Measurements from ENCODE around the gene FAM200A.
"Not testable (repeated sequence)": the region's sequence is repeated elsewhere in the genome, so short reads cannot be mapped to it uniquely, and the experiment has no call there.

Gene FAM200A

DNA sequence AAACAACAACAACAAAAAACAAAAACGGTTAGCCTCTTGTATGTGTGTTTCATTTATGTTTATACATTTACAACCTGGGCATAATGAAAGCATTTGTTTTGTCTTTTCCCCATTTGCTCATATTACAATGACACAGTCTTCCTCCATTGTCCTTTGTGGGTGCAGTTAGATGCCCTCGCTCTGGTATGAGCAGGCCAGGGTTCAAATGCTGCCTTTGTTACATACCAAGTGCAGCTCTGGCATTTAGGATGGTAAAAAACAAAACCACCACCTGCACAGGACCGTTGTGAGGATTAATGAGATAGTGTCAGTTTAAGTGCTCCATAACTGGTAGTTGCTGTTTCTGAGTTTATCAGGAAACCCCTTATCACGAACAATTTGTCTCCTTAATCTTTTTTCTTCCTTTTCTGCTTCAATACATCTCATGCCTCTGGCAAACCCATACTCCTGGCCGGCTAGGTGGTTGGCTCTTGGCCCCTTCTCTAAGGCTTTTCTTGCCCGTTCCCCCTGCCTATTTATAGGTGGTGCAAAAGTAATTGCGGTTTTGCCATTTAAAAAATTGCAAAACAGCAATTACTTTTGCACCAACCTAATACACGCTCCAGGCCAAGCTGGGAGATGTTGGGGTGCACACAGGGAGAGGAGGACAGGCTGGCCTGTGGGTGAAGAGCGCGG is 27.5 kb upstream of the FAM200A start:
- no peak overlapping the region for H3K27ac ChIP-seq (ENCODE audit: poor library complexity, severe bottlenecking)
- H3K4me3 ChIP-seq (ENCODE audit: severe bottlenecking): no peak overlapping the region
- no peaks in the 10 kb centered on the region for H3K27me3 ChIP-seq (ENCODE audit: insufficient read depth, poor library complexity, severe bottlenecking)
- DNase-seq (ENCODE audit: low spot score) (no peak), ATAC-seq (ENCODE audit: low read depth) (no peak)
- H3K9me3 ChIP-seq (ENCODE audit: severe bottlenecking): no peaks in the 10 kb centered on the region
- H3K36me3 ChIP-seq (ENCODE audit: low read depth): peaks cover 6% of the 10 kb centered on the region
- no peaks in the 10 kb centered on the region for H3K4me1 ChIP-seq (ENCODE audit: insufficient read depth, poor library complexity, severe bottlenecking)
- TF ChIP-seq, protein P1, sequence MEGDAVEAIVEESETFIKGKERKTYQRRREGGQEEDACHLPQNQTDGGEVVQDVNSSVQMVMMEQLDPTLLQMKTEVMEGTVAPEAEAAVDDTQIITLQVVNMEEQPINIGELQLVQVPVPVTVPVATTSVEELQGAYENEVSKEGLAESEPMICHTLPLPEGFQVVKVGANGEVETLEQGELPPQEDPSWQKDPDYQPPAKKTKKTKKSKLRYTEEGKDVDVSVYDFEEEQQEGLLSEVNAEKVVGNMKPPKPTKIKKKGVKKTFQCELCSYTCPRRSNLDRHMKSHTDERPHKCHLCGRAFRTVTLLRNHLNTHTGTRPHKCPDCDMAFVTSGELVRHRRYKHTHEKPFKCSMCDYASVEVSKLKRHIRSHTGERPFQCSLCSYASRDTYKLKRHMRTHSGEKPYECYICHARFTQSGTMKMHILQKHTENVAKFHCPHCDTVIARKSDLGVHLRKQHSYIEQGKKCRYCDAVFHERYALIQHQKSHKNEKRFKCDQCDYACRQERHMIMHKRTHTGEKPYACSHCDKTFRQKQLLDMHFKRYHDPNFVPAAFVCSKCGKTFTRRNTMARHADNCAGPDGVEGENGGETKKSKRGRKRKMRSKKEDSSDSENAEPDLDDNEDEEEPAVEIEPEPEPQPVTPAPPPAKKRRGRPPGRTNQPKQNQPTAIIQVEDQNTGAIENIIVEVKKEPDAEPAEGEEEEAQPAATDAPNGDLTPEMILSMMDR (IDR thresholded peaks at IDR 0.05; ENCODE audit: poor library complexity, severe bottlenecking): no peak

- H3K27ac ChIP-seq (ENCODE audit: poor library complexity, severe bottlenecking): no peak overlapping the region
Measured at GRCh38 chr7:99576251-99576650, 24.3 kb upstream of the FAM200A start.

DNA sequence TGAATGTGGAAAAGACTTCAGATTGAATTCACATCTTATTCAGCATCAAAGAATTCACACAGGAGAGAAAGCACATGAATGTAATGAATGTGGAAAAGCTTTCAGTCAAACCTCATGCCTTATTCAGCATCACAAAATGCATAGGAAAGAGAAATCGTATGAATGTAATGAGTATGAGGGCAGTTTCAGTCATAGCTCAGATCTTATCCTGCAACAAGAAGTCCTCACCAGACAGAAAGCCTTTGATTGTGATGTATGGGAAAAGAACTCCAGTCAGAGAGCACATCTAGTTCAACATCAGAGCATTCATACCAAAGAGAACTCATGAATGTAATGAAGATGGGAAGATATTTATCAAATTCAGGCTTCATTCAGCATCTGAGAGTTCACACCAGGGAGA is 21.3 kb upstream of the FAM200A start:
- Histone ChIP-seq H3K4me3 (ENCODE audit: severe bottlenecking) (no peak overlapping the region), H3K27ac (ENCODE audit: poor library complexity, severe bottlenecking) (no peak overlapping the region), H3K4me1 (ENCODE audit: insufficient read depth, poor library complexity, severe bottlenecking) (no peaks in the 10 kb centered on the region), H3K27me3 (ENCODE audit: insufficient read depth, poor library complexity, severe bottlenecking) (peaks cover 2% of the 10 kb centered on the region), H3K36me3 (ENCODE audit: low read depth) (peaks cover 66% of the 10 kb centered on the region), H3K9me3 (ENCODE audit: severe bottlenecking) (no peaks in the 10 kb centered on the region)
- TF ChIP-seq, protein P1 (IDR thresholded peaks at IDR 0.05; ENCODE audit: poor library complexity, severe bottlenecking): no peak
- DNase-seq (ENCODE audit: low spot score): no peak
- no peak for ATAC-seq (ENCODE audit: low read depth)

More at GRCh38 chr7:99576251-99576650, 24.3 kb upstream of the FAM200A start:
- ATAC-seq (ENCODE audit: low read depth) (no peak), DNase-seq (ENCODE audit: low spot score) (no peak)
- no peak overlapping the region for H3K4me3 ChIP-seq (ENCODE audit: severe bottlenecking)
- TF ChIP-seq, protein P1 (IDR thresholded peaks at IDR 0.05; ENCODE audit: poor library complexity, severe bottlenecking): no peak
- H3K27me3 ChIP-seq (ENCODE audit: insufficient read depth, poor library complexity, severe bottlenecking): no peaks in the 10 kb centered on the region
- peaks cover 36% of the 10 kb centered on the region for H3K36me3 ChIP-seq (ENCODE audit: low read depth)
- no peaks in the 10 kb centered on the region for H3K4me1 ChIP-seq (ENCODE audit: insufficient read depth, poor library complexity, severe bottlenecking)
- H3K9me3 ChIP-seq (ENCODE audit: severe bottlenecking): no peaks in the 10 kb centered on the region

- DNase-seq (ENCODE audit: low spot score) (no peak), ATAC-seq (ENCODE audit: low read depth) (no peak)
- H3K4me3 ChIP-seq (ENCODE audit: severe bottlenecking): no peak overlapping the region
- no peaks in the 10 kb centered on the region for H3K4me1 ChIP-seq (ENCODE audit: insufficient read depth, poor library complexity, severe bottlenecking)
- peaks cover 78% of the 10 kb centered on the region for H3K36me3 ChIP-seq (ENCODE audit: low read depth)
- H3K9me3 ChIP-seq (ENCODE audit: severe bottlenecking): no peaks in the 10 kb centered on the region
- peaks cover 2% of the 10 kb centered on the region for H3K27me3 ChIP-seq (ENCODE audit: insufficient read depth, poor library complexity, severe bottlenecking)
- H3K27ac ChIP-seq (ENCODE audit: poor library complexity, severe bottlenecking): no peak overlapping the region
- TF ChIP-seq, protein P1 (IDR thresholded peaks at IDR 0.05; ENCODE audit: poor library complexity, severe bottlenecking): no peak
Measured at GRCh38 chr7:99571768-99572167, 19.9 kb upstream of the FAM200A start.

- peaks cover 96% of the 10 kb centered on the region for H3K36me3 ChIP-seq (ENCODE audit: low read depth)
- H3K27me3 ChIP-seq (ENCODE audit: insufficient read depth, poor library complexity, severe bottlenecking); H3K27ac ChIP-seq (ENCODE audit: poor library complexity, severe bottlenecking); H3K4me3 ChIP-seq (ENCODE audit: severe bottlenecking); ATAC-seq (ENCODE audit: low read depth); H3K9me3 ChIP-seq (ENCODE audit: severe bottlenecking); H3K4me1 ChIP-seq (ENCODE audit: insufficient read depth, poor library complexity, severe bottlenecking); DNase-seq (ENCODE audit: low spot score): not testable (repeated sequence)
Measured at GRCh38 chr7:99568770-99569169, 16.9 kb upstream of the FAM200A start.
